AG20443 (cell line): ENCODE results near the gene SERPINI1.

Experiments used
- DNase-seq: peaks from one replicate; pipeline ENCODE4 v3.0.0; 2012; ENCODE audit warnings: low spot score, mixed read lengths

The SERPINI1 gene

GRCh38 chr3:167735233-167736138 lies at the start of gene SERPINI1:
SERPINI1 (plus strand) TSS chr3:167735721; CDS start chr3:167789129, 53,408 bp downstream.
- peak; percentile 89 for DNase-seq

GRCh38 chr3:167691366-167691765 lies 44.2 kb upstream of the SERPINI1 start:
- DNase-seq: no peak

- DNase-seq: no peak
These were observed 41.4 kb upstream of the SERPINI1 start for GRCh38 chr3:167694121-167694520.

GRCh38 chr3:167700046-167700445 lies 35.5 kb upstream of the SERPINI1 start:
- no peak for DNase-seq

GRCh38 chr3:167700926-167701325 lies 34.6 kb upstream of the SERPINI1 start:
- DNase-seq: no peak

- DNase-seq: no peak
These were observed 29.7 kb upstream of the SERPINI1 start for GRCh38 chr3:167705840-167706239.

GRCh38 chr3:167709690-167710089 lies 25.8 kb upstream of the SERPINI1 start:
- DNase-seq: no peak

GRCh38 chr3:167710552-167710951 lies 25.0 kb upstream of the SERPINI1 start:
- no peak for DNase-seq

GRCh38 chr3:167711439-167711838 lies 24.1 kb upstream of the SERPINI1 start:
- no peak for DNase-seq

- no peak for DNase-seq
These were observed 23.1 kb upstream of the SERPINI1 start for GRCh38 chr3:167712445-167712844.

- DNase-seq: no peak
These were observed 20.6 kb upstream of the SERPINI1 start for GRCh38 chr3:167714871-167715270.

- DNase-seq: no peak
These were observed 18.6 kb upstream of the SERPINI1 start for GRCh38 chr3:167716920-167717319.

GRCh38 chr3:167718582-167718981 lies 16.9 kb upstream of the SERPINI1 start:
- no peak for DNase-seq

- DNase-seq: no peak
These were observed 12.5 kb upstream of the SERPINI1 start for GRCh38 chr3:167723025-167723512.

- DNase-seq: no peak
These were observed 11.6 kb upstream of the SERPINI1 start for GRCh38 chr3:167723872-167724271.

GRCh38 chr3:167728176-167728575 lies 7.3 kb upstream of the SERPINI1 start:
- peak; percentile 53 for DNase-seq

- DNase-seq: no peak
These were observed 6.7 kb upstream of the SERPINI1 start for GRCh38 chr3:167728632-167729323.

GRCh38 chr3:167729591-167729990 lies 5.9 kb upstream of the SERPINI1 start:
- DNase-seq: no peak

- DNase-seq: no peak
These were observed 4.1 kb upstream of the SERPINI1 start for GRCh38 chr3:167731393-167731792.

- DNase-seq: no peak
These were observed 3.0 kb upstream of the SERPINI1 start for GRCh38 chr3:167732313-167733065.

GRCh38 chr3:167733961-167734497 lies 1.5 kb upstream of the SERPINI1 start:
- DNase-seq: no peak
